ENCODE data around the gene PROZ. TPM values are rescaled to one million over a fixed set of nuclear protein-coding genes. Genes with fewer than 3 reads are reported as not detected.
A peak's percentile ranks its signal among the peaks of the same experiment; 100 is the strongest.

The PROZ gene
- total RNA-seq, 1 experiment from 2014 or later: not detected

- DNase-seq (ENCODE audit: low read depth): no peak
These were observed 38.6 kb upstream of the PROZ start for GRCh38 chr13:113119822-113120189.

DNA sequence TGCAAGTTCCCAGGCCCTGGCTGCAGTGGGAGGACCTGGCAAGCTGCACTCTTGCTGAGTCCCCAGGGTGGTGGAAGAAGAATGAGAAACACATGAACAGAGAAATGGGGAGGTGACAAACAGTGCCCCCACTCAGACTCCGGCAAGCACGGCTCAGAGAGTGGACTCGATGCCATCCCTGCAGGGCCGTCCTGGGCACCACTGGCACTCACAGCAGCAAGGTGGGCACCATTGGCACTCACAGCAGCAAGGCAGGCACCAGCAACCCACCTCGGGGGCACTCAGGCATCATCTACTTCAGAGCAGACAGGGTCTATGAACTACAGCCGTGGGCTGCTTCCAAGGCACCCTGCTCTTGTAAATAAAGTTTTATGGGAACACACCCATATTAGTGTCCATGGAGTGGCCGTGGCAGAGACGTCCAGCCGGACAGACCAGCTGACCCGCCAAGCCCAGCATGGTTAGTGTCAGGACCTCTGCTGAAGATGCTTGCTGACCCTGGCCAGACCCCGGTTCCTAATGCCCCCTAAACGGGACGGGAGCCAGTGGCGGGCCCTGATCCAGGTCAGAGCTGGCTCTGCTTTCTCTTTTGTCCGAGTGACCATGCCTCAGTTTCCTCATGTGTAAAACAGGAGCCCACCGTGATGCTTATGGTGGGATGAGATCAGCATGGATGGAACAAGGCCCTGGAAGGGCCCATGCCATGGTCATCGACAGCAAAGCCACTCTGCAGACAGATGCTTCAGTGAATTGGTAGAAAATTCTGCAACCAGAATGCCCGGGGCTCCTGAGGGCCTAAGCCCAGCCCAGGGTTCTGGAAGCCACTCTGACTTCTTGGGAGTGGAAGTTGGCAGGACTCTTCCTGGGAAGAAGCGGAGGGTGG lies 37.9 kb upstream of the PROZ start:
- DNase-seq (ENCODE audit: low read depth): no peak

DNA sequence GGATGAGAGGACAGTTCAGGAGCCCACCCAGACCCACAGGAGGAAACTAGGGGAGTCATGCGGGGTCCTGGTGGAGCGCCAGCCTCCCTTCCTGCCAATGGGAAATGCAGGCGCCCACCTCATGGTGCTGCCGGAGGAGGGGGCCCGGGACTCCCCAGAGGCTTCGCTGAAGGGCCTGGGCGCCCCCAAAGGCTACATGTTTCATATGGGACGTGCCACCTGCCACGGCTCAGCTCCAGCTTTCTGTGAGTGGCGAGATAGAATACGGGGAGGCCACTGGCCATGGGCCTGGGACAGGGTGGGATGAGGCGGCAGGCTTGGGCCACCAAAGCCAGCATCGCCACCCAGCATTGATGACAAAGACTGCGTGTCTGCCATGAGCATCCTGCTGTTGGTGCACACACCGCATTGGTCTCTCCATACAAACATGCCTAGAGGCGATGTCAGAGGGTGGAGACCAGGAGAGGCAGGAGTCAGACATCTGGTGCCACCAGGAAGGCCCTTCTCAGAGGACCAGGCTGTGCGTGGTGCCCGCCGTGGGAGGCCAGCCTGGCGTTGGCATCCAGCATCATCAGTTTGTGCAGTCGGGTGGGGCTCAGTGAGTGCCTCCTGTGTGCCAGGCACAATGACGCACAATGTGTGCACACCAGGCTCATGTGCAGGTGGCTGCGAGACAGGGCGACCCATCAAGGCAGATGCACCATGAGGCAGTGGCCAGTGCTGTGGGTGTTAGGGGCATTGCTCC lies 37.1 kb upstream of the PROZ start:
- DNase-seq (ENCODE audit: low read depth): no peak

GRCh38 chr13:113121928-113122471 lies 36.4 kb upstream of the PROZ start:
- DNase-seq (ENCODE audit: low read depth): no peak

DNA sequence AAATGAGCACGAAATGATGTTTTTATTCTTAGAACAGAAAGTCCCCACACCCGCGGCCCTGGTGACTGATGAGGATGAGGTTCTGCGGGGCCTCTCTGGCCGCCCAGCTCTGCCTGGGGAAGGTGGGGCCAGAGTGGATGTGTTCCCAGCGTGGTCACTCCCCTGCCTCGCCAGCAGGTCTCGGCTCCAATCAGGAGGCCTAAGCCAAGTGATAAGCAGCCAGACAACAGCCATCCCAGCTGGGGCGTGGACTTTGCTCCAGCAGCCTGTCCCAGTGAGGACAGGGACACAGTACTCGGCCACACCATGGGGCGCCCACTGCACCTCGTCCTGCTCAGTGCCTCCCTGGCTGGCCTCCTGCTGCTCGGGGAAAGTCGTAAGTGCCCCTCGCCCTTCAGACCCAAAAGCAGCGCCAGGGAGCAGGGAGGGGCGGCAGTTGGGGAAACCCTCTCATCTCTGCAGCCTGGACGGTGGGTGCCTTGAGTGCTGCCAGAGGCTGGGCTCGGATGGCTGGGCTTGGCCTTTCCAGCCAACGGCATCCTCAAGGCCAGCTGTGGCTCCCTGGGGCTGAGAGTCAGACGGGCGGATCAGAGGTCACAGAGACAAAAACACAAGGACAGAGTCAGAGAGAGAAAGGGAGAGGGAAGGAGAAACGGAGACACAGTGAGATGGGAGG lies 35.8 kb upstream of the PROZ start, which contains the start of gene F10:
Gene F10 (plus strand): TSS at position 250 of the 676 bp plus-strand sequence. CDS start 57 bp downstream, at position 307.
- DNase-seq (ENCODE audit: low read depth): peak; percentile 34

DNA sequence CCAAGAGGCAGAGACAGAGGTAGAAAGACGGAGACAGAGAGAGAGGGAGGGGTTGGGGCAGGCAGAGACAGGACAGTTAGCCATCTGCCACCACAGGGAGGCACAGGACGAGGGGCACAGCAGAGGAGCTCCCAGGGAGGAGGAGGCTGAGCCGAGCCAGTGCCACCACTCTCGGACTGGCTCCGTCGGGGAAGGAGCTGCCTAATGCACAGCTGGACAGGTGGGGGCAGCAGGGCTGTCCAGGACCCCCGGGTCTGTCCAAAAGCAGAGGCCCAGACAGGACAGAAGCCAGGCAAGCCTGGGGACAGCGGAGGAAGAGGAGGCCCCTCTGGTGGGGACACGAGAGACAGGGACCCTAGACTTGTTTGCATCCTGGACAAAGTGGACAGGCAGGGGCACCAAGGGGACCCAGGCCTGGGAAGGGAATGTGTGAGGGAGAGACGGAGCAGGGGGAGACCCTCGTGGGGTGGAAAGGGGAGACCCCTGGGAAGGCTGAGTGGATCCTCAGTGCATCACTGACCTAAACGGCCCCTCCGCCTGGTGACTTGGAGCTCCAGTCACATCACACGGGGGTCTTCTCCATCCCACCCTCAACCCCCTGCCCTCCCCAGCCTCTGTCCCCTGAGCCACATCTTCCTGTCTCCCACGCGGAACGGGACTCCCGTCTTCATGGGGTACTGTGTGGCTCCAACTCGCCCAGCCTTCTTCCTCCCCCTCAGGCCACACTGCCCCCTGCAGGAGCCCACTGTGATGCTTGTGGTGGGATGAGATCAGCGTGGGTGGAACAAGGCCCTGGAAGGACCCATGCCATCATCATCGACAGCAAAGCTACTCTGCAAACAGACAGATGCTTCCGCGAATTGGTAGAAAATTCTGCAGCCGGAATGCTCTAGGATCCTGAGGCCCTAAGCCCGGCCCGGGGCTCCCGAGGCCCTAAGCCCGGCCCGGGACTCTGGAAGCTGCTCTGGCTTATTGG lies 34.9 kb upstream of the PROZ start:
- no peak for DNase-seq (ENCODE audit: low read depth)

DNA sequence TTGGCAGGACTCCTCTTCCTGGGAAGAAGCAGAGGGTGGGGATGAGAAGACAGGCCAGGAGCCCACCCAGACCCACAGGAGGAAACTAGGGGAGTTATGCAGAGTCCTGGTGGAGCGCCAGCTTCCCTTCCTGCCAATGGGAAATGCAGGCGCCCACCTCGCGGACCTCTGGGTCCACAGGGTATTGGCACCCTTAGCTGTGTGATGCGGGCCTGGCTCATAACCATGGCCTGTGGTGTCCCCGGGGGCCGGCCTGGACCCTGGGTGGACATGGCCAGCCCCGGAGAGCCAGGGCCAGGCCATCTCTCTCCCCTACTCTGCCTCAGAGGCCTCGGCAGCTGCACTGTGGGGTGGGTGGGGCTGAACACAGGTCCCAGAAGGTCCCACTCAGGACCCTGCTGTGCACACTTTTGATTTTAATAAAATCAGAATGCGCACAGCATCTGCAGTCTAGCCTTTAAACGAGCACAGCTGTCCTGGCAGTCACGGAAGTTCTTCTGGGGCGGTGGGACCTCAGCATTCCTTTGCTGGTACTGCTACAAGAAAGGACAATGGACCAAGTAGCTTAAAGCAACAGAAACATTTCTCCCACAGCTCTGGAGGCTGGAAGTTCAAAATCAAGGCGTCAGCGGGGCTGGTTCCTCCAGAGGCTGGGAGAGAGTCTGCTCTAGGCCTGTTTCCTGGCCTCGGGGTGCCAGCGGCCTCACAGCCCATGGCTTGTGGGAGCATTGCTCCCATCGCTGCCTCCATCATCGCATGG lies 34.1 kb upstream of the PROZ start:
- no peak for DNase-seq (ENCODE audit: low read depth)

GRCh38 chr13:113125506-113126264 lies 32.8 kb upstream of the PROZ start:
- DNase-seq (ENCODE audit: low read depth): no peak

- DNase-seq (ENCODE audit: low read depth): no peak
These were observed 31.9 kb upstream of the PROZ start for GRCh38 chr13:113126265-113127150.

GRCh38 chr13:113129480-113129879 lies 29.0 kb upstream of the PROZ start:
- no peak for DNase-seq (ENCODE audit: low read depth)

DNA sequence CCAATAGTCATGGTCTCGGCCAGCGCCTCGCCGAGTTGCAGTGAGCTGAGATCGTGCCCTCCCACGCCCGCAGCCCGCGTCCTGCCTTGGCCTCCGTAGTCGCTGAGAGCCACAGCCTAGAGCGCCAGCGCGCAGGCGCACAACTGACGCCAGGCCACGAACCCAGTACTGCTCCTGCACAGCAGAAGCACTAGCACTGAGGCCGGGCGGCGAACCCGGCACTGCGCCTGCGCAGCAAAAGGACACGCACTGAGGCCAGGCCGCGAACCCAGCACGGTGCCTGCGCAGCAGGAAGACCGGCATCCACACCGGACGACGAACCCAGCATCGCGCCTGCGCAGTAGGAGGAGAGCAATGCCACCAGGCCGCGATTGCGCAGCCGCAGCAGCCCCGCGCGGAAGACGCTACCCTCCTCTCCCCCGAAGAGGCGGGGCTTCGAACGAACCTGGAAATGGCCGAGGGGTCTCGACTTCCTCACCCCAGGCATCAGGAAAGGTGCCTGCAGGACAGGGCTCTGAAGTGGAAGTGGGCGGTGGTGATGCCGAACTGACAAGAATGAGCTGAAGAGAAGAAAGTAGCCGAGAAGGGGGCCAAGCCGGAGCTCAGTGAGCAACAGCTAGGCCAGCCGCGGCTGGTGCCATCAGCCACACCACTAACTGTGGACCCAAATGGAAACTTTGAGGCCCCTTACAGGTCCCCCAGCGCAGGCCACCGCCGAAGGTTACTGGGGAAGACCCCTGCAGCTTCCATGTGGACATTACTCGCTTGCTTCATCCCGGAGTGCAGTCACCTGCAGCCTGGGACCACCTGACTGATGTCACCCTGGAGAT lies 28.3 kb upstream of the PROZ start:
- DNase-seq (ENCODE audit: low read depth): no peak

DNA sequence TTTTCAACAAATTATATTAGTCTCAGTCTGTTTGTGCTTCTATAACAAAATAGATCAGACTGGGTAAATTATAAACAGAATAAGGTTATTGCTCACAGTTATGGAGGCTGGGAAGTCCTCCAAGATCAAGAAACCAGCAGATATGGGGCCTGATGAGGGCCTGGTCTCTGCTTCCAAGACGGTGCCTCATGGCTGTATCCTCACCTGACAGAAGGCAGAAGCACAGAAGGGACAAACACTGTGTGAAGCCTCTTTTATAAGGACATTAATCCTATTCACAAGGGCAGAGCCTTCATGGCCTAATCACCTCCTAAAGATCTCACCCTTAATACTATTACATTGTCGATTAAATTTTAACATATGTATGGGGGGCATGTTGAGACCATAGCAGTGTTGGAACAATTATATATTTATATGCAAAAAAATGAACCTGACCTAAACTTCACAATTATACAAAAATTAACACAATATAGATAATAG lies 23.1 kb upstream of the PROZ start:
- DNase-seq (ENCODE audit: low read depth): no peak

DNA sequence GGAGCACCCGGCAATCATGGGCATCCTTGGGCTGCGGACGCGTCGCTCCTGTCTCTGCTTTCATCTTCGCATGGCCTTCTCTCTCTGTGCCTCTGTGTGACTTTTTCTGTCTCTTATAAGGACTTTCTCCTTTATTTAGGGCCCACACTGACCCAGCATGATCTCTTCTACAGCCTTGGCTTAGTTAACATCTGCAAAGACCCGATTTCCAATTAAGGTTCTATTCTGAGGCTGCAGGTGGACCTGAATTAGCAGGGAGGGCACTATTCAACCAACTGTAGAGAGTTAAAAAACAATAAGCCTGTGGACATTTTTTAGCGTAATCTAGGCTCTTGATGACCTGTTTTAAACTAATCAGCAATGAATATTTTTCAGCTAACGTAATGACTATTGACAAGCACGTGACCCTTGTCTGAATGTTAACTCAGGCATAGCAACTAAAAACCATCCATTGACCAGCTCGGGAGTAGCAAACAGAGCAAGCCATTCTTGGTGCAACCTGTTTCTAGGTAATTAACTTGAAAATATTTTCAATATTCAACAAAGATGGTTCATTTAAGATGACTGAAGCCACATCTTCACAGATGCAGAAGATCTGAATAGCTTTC lies 20.7 kb upstream of the PROZ start:
- no peak for DNase-seq (ENCODE audit: low read depth)

DNA sequence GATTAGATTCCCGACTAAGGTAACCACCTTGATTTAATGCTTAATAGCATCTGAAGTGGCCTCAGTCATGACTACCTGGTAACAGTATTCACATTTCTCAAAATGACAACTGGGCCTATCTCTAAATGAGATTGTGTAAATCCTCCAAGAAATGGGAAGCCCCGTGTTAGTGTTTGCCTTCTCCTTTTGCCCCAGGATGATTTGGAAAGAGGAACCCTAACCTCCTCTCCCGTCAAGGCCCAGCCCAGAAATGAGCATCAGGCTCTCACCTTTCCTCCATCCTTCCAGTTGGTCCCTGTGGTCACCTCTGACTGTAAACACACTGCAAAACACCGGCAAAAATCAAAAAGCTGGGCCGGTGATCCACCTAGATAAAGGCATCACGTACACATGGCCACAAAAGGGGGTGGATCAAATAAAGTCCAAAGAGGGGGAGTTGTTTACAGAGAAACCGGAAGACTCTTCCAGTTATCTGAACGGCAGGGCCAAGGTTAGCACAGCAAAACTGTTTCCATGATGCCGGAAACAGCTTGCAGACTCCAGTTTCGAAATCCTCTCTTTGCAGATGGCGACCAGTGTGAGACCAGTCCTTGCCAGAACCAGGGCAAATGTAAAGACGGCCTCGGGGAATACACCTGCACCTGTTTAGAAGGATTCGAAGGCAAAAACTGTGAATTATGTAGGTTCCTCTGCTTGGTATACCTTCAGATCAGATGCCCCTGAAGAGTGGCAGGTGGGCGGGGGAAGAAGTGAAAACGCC lies 19.5 kb upstream of the PROZ start:
- DNase-seq (ENCODE audit: low read depth): no peak

GRCh38 chr13:113139577-113139976 lies 18.9 kb upstream of the PROZ start:
- DNase-seq (ENCODE audit: low read depth): no peak

All from Daoy (cell line).